ENCODE data around the gene QARS1. TPM values are rescaled to one million over a fixed set of nuclear protein-coding genes. Genes with fewer than 3 reads are reported as not detected.

Gene QARS1
- total and polyA plus RNA-seq, 2 experiments from 2014 or later, result 87.0 to 240 TPM

DNA sequence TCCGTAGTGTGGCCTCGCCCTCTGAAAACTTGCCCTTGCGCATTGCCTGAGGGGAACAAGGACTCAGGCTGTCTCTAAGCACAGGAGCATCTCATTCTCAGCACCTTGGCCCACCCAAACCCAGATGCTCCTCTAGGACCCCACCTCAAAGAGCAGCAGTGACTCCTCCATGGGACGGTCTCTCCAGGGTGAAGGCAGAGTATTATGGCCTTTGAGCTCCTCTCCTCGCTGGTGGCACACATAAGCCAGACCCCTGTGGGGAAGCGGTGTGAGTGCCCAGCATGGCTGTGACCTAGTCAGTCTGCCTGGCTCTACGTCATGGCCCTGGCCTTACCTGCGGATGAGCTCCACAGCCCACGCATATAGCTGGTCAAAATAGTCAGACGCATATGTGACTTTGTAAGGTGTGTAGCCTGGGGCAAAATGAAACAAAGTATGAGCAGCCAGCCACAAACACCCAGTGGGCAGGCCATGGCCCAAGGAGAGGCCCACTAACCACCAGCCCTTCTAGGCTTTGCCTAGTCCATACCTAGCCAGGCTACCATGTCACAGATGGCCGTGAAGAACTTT lies 4.4 kb downstream of the QARS1 start:
- in situ Hi-C loops (cut with MboI), result no loop called here
- no peaks in the 10 kb centered on the region for H3K9me3 ChIP-seq (ENCODE audit: low read depth)
- TF ChIP-seq EZH2 (IDR thresholded peaks at IDR 0.05; ENCODE audit: insufficient read depth, poor library complexity, severe bottlenecking) (no peak), EZH2phosphoT487 (IDR thresholded peaks at IDR 0.05; ENCODE audit: insufficient read depth, low read depth) (no peak)
- 90 to 93% methylated on average over 11 of the region's 11 CpGs for WGBS, 2 experiments (ENCODE audit: low coverage in 1 of 2, low lambda C conversion rate in 2 of 2, missing lambda C conversion rate in 2 of 2)
- H3K9ac ChIP-seq, result no peak overlapping the region
- peaks cover 32% of the 10 kb centered on the region; the same call in 1 of the 2 replicates for H3K36me3 ChIP-seq (ENCODE audit: low read depth)
- H3K27ac ChIP-seq, result no peak overlapping the region
- no peak overlapping the region for H3K4me3 ChIP-seq
- H3K4me2 ChIP-seq (ENCODE audit: unreplicated experiment), result no peak overlapping the region
- peaks cover 8% of the 10 kb centered on the region; the same call in 1 of the 2 replicates for H3F3A ChIP-seq (ENCODE audit: insufficient read depth)
- no peak overlapping the region for H2AFZ ChIP-seq
- no peak for DNase-seq
- peaks cover 6% of the 10 kb centered on the region; the same call in 1 of the 2 replicates for H3K4me1 ChIP-seq (ENCODE audit: insufficient read depth)
- no peaks in the 10 kb centered on the region for H3K9me2 ChIP-seq (ENCODE audit: insufficient read depth)
- peaks cover 40% of the 10 kb centered on the region for H3K79me2 ChIP-seq (ENCODE audit: insufficient read depth)
- no peaks in the 10 kb centered on the region for H3K27me3 ChIP-seq (replicated peaks; ENCODE audit: insufficient read depth)
- no peaks in the 10 kb centered on the region for H4K20me1 ChIP-seq (ENCODE audit: insufficient read depth)

DNA sequence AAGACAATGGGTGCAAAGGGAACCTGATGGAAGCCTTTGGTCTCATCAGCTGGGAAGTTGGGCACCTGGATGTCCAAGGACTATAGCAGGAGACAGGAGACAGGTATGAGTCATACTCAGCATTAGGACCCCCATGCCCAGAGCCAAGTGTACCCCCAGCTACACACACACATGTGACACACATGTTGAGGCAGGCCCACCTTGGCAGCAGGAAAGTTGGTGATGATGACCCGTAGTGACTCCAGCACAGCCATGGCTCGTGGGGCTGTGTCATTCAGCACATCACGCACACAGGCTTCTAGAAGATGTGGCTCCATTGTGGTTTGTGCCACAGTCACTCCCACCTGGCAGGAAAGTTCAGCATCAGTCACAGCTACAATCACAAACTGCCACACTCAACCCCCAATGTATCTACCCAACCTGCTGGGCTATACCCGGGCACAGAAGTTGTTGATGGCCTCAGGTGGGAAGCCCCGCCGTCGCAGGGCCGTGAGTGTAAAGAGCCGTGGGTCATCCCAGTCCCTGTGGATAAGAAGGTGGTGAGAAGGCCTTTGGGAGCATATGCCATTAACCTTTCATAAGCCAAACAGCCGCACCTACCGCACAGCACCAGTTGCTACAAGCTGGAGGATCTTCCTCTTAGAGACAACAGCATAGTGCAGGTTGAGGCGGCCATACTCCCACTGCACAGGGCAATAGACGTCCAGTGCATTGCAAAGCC lies 5.5 kb downstream of the QARS1 start:
- Histone ChIP-seq H3K27me3 (replicated peaks; ENCODE audit: insufficient read depth) (no peaks in the 10 kb centered on the region), H3K79me2 (ENCODE audit: insufficient read depth) (peaks cover 29% of the 10 kb centered on the region), H3K27ac (no peak overlapping the region), H4K20me1 (ENCODE audit: insufficient read depth) (no peaks in the 10 kb centered on the region), H2AFZ (no peak overlapping the region), H3K9ac (no peak overlapping the region), H3F3A (ENCODE audit: insufficient read depth) (peaks cover 14% of the 10 kb centered on the region), H3K4me2 (ENCODE audit: unreplicated experiment) (no peak overlapping the region), H3K4me3 (no peak overlapping the region), H3K9me2 (ENCODE audit: insufficient read depth) (no peaks in the 10 kb centered on the region), H3K9me3 (ENCODE audit: low read depth) (no peaks in the 10 kb centered on the region), H3K4me1 (ENCODE audit: insufficient read depth) (peaks cover 10% of the 10 kb centered on the region), H3K36me3 (ENCODE audit: low read depth) (peaks cover 32% of the 10 kb centered on the region; the same call in 1 of the 2 replicates)
- 83 to 87% methylated on average over 13 of the region's 13 CpGs for WGBS, 2 experiments (ENCODE audit: low coverage in 1 of 2, low lambda C conversion rate in 2 of 2, missing lambda C conversion rate in 2 of 2)
- no peak for TF ChIP-seq EZH2 (IDR thresholded peaks at IDR 0.05; ENCODE audit: insufficient read depth, poor library complexity, severe bottlenecking)
- no peak for TF ChIP-seq EZH2phosphoT487 (IDR thresholded peaks at IDR 0.05; ENCODE audit: insufficient read depth, low read depth)
- in situ Hi-C loops (cut with MboI), result no loop called here
- DNase-seq, result no peak

DNA sequence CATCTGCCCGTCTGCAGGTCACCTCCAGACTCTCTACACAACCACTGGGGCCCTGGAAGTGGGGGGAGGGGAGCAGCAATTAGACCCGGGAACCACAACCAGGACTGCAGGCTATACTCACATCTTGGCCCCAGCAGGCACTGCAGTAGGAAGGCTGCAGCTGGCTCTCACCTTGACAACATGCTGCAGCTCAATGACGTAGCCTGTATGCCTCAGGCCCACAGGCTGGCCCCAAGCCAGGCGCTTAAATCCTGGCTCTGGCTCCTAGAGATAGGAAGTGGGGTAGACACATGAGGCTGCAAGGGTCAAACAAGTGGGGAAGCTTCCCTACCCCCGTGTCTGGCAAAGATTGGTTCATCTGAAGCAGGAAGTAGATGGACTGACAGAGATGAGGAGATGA lies 6.1 kb downstream of the QARS1 start:
- H3K36me3 ChIP-seq (ENCODE audit: low read depth), result peaks cover 32% of the 10 kb centered on the region; the same call in 1 of the 2 replicates

DNA sequence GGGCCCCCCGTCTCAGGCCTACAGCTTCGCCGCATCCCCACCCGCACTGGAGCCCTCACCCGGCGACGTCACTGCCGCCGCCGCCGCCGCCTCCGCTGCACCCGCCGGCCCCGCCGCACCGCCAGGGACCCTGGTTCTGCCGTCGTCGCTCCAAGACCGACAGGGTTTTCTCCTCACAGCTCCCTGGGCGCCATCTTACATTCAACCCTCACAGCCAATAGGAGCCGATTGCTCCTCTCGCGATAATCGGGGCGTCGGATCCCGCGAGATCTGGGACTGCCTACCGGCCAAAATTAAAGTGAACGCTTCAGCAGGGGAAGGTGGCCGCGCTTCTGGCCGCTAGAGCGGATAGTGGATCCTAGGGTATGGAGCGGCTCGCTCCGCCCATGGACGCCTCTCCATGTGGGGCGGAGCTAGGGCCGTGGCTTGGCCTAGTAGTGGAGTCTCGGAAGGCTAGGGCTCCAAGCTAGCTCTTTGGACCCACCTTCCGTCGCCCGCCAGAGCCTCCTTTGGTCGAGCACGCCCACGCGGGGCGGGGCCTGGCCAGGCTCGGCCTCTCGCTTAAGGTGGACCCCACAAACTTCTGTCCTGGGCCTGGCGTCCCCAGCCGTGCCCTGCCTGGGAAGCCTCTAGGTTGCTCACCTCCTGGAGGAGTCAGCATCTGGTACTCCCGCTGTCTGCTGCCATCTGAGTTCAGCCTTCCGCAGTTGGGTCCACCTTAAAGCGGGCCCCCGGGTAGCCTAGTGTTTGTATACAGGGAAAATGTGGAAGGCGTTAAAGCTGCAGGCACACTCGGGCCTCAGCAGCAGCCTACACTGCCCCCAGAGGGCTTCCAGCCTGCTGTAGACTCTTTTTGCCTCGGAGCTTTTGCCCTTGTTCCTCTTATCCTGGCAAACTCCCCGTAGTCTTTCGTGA lies 10.4 kb downstream of the QARS1 start, which contains the start of gene QRICH1:
Gene QRICH1, minus strand, starts transcription at position 219 of the 915 bp plus-strand sequence. CDS start 17,054 bp downstream, outside the sequence.
- Histone ChIP-seq H2AFZ (peak within 1 kb of the TSS; percentile 57), H3K9me3 (ENCODE audit: low read depth) (no peaks in the 10 kb centered on the region), H3K4me1 (ENCODE audit: insufficient read depth) (peaks cover 23% of the 10 kb centered on the region), H3K4me2 (ENCODE audit: unreplicated experiment) (peak within 1 kb of the TSS; percentile 80), H3K36me3 (ENCODE audit: low read depth) (peaks cover 7% of the 10 kb centered on the region; the same call in 1 of the 2 replicates), H3K9me2 (ENCODE audit: insufficient read depth) (no peaks in the 10 kb centered on the region), H3K9ac (peak within 1 kb of the TSS; percentile 98), H3K27me3 (replicated peaks; ENCODE audit: insufficient read depth) (no peaks in the 10 kb centered on the region), H3K79me2 (ENCODE audit: insufficient read depth) (peaks cover 42% of the 10 kb centered on the region), H3F3A (ENCODE audit: insufficient read depth) (peaks cover 34% of the 10 kb centered on the region), H4K20me1 (ENCODE audit: insufficient read depth) (peaks cover 6% of the 10 kb centered on the region; the same call in 1 of the 2 replicates), H3K4me3 (peak within 1 kb of the TSS; percentile 91), H3K27ac (peak within 1 kb of the TSS; percentile 98)
- WGBS, 2 experiments (ENCODE audit: low coverage in 1 of 2, low lambda C conversion rate in 2 of 2, missing lambda C conversion rate in 2 of 2), result 1 to 2% methylated on average over 49 to 60 of the region's 65 CpGs
- peak; percentile 99 for DNase-seq
- TF ChIP-seq EZH2phosphoT487 (IDR thresholded peaks at IDR 0.05; ENCODE audit: insufficient read depth, low read depth) (no peak), EZH2 (IDR thresholded peaks at IDR 0.05; ENCODE audit: insufficient read depth, poor library complexity, severe bottlenecking) (no peak)
- in situ Hi-C loops (cut with MboI), result no loop called here

More for the DNA sequence above, 6.1 kb downstream of the QARS1 start:
- Histone ChIP-seq H3K9me2 (ENCODE audit: insufficient read depth) (no peaks in the 10 kb centered on the region), H3K27me3 (replicated peaks; ENCODE audit: insufficient read depth) (no peaks in the 10 kb centered on the region), H2AFZ (no peak overlapping the region), H3K9ac (no peak overlapping the region), H3K4me3 (no peak overlapping the region), H3K9me3 (ENCODE audit: low read depth) (no peaks in the 10 kb centered on the region), H3K27ac (no peak overlapping the region), H3K4me1 (ENCODE audit: insufficient read depth) (peaks cover 5% of the 10 kb centered on the region), H3K4me2 (ENCODE audit: unreplicated experiment) (no peak overlapping the region), H3F3A (ENCODE audit: insufficient read depth) (peaks cover 14% of the 10 kb centered on the region), H3K79me2 (ENCODE audit: insufficient read depth) (peaks cover 23% of the 10 kb centered on the region), H4K20me1 (ENCODE audit: insufficient read depth) (no peaks in the 10 kb centered on the region)
- WGBS, 2 experiments (ENCODE audit: low coverage in 1 of 2, low lambda C conversion rate in 2 of 2, missing lambda C conversion rate in 2 of 2), result 60 to 63% methylated on average over 5 of the region's 5 CpGs
- peak; percentile 12 for DNase-seq
- no peak for TF ChIP-seq EZH2phosphoT487 (IDR thresholded peaks at IDR 0.05; ENCODE audit: insufficient read depth, low read depth)
- TF ChIP-seq EZH2 (IDR thresholded peaks at IDR 0.05; ENCODE audit: insufficient read depth, poor library complexity, severe bottlenecking), result no peak
- in situ Hi-C loops (cut with MboI), result no loop called here
